ENCODE results near the gene AFAP1L2.
"Not testable (repeated sequence)": the region's sequence is repeated elsewhere in the genome, so short reads cannot be mapped to it uniquely, and the experiment has no call there.

Gene AFAP1L2

DNA sequence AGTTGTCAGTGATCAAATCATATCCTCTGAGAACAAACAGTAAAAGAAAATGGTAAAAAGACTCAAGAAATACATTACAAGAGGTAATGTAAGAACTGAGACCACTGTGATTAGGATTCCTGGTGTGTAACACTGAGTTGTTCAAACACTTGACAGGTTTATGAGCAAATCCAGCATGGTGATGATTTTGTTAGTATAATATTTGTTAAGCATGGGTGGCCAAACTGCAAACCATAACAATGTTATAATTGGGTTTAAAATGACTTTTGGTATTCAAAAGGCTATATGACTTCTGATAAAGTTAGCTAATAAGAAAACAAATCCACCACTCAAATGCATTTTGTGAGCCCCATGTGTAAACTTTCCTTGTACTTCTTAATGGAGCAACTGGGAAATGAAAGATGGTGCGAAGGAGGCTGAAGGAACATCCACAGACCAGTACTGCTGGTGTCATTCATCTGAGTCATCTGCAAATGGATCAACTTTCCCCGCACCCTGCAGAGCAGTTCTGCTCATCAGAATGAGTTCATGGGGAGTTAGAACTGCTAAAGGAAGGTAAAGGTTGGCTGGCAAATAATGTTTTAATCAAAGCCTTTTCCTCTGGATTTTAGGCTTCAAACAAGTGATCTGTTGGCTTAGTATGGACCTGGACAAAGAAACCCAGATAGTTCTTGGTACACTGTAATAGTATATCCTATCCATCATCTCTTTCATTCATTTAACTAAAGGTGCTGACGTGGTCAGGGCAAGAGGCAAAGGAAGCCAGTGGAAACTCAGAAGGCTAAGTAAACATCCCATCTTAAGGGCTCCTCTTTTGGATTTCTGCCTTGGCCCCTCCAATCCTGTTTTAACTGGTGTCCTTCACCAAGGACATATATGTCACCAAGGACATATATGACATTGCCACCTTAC lies 45.0 kb downstream of the AFAP1L2 start:
- DNase-seq (ENCODE audit: low read depth) = no peak

DNA sequence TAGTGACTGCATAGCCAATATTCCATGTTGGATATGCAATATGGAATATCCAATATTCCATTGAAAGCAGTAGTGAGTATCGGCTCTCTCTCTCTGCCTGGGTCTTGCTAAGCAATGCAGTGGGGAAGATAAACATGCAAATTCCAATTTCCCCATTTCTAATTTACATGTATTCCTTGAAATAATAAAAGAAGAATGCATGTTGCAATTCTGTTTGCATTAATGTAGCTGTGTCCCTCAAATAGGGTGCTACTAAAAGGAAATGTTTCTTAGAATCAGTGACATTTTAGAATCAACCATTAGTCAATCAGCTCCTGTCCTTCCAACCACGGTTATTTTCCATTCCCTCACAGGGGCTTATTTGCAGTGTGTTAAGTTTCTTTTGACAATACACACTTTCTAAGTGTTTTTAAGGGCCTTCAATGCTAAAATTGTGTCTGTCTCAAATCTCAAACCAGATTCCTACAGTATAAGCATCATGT lies 46.7 kb downstream of the AFAP1L2 start:
- no peak for DNase-seq (ENCODE audit: low read depth)

DNA sequence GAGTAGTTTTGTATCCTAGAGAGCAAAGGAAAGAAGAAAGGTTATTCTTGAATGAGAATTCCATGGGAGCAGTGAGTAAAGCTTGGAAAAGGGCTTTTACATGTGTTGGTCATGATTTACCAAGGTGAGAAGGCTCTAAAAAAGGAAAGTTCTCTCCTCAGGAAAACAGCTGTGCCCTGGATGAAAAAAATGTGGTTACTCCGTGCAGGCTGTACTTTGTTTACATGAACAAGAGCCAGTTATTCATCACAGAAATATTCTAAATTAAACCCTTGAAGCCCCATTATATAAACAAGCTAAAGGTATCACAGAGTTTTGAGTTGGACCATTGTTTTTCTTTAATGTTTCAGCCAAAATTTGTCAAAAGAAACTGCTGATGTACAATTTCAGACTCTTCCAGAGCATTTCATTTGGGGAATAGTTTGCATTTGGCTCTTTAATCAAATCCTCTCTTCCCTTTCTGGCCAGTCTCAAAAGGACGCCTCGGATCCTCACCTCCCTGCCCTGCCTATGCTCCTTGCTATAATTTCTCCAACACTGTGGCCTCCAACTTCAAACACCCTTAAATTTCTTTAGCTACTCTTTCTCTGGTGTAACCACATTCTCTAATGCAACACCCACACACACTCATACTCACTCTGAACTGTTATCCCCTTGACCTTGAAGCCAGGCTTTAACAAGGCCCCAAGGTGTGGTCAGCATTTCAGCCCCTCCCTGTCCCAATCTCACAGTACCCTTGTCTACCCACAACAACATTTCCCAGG lies 47.4 kb downstream of the AFAP1L2 start:
- no peak for DNase-seq (ENCODE audit: low read depth)

DNA sequence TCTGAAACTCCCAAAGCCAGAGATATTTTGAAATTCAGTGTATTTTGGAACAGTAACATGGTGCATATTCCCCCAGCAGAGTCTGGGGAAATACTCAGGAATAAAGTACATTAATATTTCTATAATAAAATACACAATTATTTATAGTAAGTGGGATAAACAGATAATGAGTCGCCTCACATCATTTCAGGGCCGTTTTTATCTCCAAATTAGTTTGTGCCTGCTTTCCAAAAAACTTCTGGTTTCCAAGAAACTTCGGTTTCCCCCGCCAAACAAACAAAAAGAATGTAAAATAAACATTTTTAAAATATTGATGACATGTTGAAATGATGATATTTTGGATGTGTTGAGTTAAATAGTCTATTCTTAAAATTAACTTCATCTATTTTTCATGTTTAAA lies 48.2 kb downstream of the AFAP1L2 start:
- DNase-seq (ENCODE audit: low read depth) = no peak

DNA sequence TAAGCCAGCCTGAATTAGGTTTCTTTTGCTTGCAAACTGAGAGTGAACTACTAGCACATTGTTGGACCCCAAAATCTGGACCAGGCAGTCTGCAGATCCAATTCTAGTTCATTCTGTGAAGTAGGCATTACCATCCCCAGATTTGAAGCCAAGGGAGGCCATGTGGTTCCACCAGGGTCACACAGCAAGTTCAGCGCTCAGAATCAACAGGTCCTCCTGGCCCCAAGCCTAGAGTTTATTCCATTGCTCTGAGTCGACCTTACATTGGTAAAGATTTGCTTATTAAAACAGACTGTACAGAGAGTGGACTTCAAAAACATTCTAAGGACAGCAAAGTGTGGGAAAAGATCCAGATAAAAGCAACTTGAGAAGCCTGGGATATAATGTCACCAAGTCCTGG lies 50.9 kb downstream of the AFAP1L2 start:
- DNase-seq (ENCODE audit: low read depth) = no peak

DNA sequence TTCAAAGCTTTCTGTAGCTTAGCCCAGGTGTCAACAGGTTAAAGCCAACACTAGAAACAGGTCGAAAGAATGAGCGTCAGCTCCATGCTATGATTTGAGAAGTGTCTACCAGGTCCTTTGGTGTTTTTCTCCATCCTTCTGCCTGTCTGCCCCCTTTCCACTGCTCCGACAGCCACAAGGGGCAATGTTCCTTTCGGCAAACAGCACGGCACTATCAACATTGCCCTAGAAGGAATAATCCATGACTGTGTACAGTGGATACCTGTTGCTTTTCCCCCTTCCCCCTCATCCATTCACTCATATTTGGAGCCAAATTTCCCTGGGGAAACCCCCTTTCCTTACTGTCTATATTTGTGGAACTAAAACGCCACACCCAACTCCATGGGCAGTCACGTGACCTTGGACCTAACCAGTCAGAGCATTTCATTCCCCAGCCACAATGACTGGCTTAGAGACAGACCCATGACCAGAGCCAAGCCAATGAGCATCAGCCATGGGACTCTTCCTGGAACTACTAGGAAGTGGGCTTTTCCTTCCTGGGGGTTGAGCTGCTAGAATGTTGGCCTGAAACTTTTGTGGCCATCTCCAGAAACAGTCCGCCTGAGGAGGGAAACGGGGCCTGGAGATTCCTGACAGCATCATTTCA lies 51.5 kb downstream of the AFAP1L2 start:
- no peak for DNase-seq (ENCODE audit: low read depth)

DNA sequence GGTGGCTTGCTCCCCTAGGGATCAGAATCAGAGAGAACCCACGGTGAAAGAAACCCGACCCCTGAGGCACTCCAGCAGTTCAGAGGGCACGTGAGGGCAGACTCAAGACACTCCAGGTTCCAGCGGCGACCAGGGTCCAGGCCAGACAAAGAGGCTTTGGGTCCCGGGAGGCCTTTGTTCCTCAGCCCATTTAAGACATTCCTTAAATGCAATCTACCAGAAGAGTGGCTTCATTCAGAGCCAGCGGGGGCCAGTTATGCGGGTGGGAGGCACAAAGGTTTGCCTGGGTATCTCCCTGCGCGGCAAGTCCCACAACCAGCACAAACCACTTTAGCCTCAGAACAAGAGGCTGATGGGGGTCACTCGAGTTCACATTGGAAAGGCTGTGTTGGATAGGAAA lies 53.6 kb downstream of the AFAP1L2 start:
- DNase-seq (ENCODE audit: low read depth) = no peak

DNA sequence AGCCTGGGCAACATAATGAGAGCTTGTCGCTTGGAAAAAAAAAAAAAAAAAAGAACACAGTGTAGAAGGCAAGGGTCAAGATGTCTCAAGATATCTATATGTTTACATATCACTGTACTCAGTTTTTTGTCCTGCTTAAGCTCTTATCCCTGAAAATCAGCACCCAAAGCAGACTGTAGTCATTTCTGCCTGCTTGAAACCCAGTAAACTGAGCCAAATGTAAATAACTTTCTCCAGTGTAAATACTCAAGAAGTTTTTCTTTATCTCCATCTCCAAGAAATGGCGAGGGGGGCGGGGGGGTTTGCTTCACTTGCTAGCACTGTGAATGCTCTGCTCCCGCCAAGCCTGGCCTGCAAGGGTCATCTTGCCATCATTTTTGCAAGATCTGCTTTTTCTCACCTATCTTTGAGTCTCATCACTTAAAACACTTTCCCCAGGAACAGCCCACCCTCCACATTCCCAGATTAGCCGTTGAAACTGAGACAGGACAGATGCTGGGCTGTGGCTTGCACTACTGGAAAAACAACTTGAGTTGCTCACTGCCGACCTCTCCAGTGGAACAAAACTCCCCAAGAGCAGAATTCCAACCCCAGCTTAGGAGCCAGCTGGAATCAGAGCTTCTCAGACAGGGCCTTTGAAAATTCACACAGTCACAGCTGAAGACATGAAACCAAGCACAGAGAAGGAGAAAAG lies 54.6 kb downstream of the AFAP1L2 start:
- DNase-seq (ENCODE audit: low read depth) = no peak

DNA sequence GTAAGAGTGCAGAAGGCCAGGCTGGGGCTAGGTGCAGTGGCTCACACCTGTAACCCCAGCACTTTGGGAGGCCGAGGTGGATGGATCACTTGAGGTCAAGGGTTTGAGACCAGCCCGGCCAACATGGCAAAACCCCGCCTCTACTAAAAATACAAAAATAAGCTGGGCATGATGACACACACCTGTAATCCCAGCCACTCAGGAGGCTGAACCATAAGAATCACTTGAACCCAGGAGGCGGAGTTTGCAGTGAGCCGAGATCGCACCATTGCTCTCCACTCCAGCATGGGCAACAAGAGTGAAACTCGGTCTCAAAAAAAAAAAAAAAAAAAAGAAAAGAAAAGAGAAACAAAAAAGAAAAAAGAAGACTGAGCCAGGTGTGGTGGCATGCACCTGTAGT lies 55.2 kb downstream of the AFAP1L2 start:
- DNase-seq (ENCODE audit: low read depth) = not testable (repeated sequence)

DNA sequence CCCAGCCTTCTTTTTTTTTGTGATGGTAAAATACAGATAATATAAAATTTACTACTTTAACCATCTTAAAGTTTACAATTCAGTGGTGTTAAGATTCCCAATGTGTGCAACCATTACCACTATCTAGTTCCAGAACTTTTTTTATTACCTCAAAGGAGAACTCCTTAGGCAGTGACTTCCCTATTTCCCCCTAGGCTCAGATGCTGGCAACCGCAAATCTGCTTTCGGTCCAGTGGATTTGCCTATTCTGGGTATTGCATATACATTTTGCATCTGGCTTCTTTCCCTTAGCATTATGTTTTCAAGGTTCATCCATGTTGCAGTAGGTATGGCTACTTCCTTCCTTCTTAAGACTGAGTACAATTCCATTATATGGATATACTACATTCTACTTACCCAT lies 56.5 kb downstream of the AFAP1L2 start:
- no peak for DNase-seq (ENCODE audit: low read depth)

DNA sequence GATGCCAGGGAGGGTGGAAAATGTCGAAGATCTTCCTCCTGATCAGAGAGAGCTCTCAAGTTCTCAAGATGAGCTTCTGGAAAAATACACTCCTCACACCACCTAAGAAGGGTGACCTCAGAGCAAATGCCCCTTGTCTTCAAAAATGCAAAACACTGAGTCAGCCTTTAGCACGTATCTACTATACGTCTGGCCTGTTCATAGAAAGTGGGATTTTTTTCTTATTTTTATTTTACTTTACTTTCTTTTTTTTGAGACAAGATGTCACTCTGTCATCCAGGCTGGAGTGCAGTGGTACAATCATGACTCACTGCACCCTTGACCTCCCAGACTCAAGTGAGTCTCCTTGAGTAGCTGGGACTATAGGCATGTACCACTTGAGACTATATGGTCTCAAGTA lies 57.1 kb downstream of the AFAP1L2 start:
- no peak for DNase-seq (ENCODE audit: low read depth)

DNA sequence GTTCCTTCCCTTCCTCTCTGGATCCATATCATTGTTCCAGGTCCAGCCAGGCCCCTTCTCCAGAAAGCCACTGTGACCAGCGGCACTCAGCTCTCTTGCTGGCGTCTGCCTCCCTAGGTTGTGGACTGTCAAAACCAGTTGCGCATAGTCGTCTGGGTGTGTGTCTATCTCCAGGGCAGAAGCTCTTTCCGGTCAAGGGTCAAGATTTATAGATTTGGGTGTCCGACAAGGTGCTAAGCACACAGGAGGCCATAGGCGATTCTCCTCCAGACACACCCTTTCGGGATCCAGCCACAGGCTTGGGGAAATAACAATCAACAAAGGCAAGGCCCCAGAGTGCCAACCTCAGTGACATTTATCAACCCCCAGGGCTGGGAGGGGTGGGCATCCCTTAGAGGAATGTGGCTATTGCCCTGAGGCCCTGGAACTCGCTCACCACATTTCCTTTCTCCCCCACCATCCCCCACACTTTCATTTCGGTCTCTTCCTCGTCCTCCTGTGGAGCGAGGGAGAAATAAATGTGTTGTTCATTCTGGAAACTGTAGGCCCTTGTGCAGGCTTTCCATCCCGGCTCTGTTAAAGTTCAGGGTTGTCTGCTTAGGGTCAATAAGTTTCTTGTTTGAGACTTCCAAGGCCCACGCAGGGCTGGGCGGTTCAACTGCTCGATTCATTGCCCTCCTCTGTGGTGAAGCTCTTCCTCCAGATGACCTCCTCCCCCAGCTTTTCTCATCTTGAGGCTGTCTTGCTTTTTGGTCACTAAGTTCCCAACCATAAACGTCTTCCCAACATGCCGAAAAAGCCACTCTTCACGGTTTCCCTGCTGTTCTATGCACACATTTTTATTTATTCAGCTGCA lies 57.9 kb downstream of the AFAP1L2 start:
- no peak for DNase-seq (ENCODE audit: low read depth)

DNA sequence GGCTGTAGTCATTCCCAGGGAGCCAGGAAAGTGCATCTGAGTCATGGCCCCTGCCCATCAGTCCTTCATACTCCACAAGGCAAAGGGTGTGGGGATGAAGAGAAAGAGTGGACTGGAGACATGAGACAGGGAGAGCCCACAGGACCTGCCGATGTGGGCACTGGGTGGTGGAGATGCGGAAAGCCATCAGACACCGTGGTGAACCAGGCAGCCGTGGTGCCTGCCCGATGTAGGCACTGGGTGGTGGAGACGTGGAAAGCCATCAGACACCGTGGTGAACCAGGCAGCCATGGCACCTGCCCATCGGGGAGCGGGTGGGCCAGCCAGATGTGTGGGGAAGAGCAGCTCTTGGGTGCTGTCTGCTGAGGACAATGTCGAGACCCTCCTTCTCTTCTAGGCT lies 58.6 kb downstream of the AFAP1L2 start:
- DNase-seq (ENCODE audit: low read depth) = no peak

DNA sequence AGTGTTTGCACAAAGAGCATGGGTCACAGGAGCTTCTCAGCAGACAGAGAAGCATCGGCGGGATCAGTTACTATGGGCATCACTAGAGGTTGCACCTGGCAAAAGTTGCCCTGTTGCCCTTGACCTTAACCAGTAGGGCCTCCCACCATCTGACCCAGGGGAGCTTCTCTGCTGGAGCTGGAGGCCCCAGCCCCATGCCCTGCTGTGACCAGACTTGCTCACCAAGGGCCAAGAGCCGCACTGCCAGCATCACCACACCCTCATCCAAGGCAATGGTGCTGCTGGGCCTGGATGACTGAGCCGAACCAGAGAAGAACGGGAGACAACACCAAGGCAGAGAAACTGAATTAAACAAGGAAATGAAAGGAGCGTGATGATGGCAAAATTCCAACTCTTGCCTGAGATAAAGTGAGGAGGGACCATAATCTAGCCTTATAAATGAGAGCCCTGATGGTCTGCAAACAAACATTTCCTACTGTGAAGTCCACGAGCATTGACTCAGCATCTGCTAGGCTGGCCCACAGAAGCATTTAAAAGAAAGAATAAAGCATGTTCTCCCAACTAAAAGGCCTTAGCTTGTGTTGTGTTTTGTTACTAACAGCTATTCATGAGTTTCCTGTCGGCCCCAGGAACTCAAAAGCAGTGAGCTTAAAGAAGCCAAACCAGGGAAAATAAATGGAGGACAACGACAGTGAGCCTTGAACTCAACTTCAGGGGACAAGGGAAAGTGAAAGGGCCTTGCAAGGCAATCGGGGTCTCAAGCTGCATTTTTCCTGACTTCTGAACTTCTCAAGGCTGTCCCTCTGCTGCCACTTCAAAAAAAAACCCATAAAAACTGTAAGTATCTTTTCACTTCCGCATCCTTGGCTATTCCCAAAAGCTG lies 60.4 kb downstream of the AFAP1L2 start:
- no peak for DNase-seq (ENCODE audit: low read depth)

DNA sequence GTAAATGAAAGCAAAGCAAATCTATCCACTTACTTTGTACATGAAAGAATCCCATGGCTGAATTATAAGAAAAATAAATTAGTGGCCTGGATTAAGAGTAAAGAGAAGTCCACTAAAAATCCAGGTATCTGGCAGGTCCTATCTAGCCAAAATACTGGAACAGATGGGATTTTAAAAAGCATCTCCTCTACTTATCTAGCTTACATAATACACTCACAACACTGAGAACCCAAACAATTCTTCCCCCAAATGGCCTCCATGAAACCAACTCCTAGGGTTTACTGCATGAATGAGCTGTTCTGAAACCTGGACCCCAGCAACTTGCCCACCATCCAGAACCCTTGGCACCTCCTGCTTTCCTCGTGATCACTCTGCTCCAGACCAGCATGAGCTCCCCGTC lies 61.3 kb downstream of the AFAP1L2 start:
- no peak for DNase-seq (ENCODE audit: low read depth)

DNA sequence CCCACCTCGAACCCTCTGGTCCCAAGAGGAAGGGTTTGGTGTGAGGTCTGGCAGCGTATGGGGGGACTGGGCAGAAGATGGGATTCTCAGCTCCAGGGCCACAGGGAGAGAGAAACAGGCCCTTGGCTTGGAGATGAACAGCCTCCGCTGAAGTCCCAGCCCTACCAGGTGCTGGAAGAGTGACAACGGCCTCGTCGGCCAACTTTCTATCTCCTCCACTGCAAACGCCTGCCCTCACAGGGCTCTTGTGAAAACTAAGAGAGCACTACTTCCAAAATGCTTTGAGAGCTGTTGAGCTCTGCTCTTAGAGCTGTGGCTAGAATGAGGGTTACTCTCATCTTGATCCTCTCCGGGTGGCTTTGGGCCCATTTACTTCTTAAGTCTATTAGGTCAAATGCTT lies 63.5 kb downstream of the AFAP1L2 start:
- DNase-seq (ENCODE audit: low read depth) = no peak

DNA sequence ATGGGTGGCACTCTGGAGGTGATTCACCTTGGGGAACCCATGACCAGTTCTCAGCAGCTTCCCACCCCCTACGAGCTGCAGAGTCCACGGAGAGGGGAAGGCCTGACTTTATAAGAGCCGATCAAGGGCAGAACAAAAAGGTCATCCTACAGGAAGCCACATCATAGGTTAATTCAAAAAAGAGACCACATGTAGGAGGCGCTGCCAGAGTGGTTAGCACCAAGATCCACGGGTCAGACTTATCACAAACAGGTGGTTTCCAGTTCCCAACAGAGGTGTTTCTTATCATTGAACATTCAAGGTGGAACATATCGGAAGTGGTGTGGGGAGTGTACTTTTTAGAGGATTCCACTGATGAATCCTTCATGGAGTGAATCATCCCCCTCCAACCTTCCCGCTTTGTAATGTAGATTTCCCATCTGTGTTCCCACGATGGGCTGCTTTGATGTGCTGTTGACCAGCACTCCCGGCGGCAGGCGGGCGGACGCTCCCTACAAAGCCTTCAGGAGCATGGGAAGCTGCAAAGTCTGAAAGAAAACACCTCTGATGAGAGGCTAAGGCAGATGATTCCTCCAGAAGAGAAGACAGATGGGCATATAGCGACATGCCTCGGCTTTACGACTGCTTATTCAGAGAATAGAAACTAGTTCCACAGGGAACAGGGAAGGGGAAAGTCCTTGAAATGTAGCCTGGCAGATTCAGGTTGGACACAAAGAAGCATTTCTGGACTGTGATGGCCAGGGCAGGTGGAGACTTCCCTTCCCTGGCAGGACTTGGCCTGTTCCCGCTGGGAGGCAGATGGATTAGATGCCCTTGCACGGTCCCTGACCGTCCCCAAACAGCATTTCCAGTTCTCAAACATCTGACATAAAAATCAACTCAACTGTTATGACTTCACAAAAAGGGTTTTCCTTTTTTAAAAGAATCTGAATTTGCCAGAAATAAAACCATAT lies 66.5 kb downstream of the AFAP1L2 start:
- no peak for DNase-seq (ENCODE audit: low read depth)

DNA sequence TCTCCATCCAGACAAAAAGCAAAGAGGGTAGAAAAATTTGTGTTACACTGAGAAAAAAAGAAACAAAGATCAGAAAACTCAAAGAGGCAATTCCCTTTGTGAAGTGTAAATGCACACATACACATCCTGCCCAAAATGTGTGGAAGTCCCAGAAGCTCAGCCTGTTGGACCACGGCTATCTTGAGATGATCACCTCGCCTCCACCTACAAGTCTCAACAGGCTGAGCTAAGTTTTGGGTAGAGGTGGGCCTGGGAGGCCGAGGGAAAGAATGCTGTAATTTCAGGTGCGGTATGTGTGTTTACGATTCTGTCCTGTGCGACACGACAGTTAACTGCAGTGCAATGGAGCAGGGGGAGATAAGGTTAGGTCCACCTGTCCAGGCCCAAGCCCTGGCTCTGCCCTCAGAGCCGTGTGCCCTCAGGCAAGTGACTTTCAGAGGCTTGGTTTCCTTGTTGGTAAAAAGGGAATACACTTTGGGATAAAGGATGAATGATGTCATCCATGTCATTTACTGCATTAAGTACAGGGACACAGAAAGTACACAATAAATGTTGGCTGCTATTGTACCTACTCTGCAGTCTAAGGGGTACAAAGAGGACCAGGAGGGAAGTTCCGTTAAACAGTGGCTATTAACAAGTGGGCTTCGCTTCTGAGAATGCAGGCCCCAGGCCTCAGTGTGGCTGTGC lies 67.3 kb downstream of the AFAP1L2 start:
- no peak for DNase-seq (ENCODE audit: low read depth)
